Measurements from ENCODE around the gene MYO9A.
A peak's percentile ranks its signal among the peaks of the same experiment; 100 is the strongest.

Gene MYO9A

GRCh38 chr15:72161361-72162132 is 43.6 kb upstream of the MYO9A start:
- no peak overlapping the region for H3K27ac ChIP-seq
- TF ChIP-seq CTCF (conservative IDR thresholded peaks at IDR 0.05), result no peak
- TF ChIP-seq ZFX (IDR thresholded peaks at IDR 0.05), result no peak

- TF ChIP-seq CTCF (conservative IDR thresholded peaks at IDR 0.05) (no peak), ZFX (IDR thresholded peaks at IDR 0.05) (no peak)
- H3K27ac ChIP-seq, result no peak overlapping the region
Observed at GRCh38 chr15:72160696-72161245, 42.8 kb upstream of the MYO9A start.

GRCh38 chr15:72156928-72157327 is 39.0 kb upstream of the MYO9A start:
- TF ChIP-seq CTCF (conservative IDR thresholded peaks at IDR 0.05), result no peak
- no peak for TF ChIP-seq ZFX (IDR thresholded peaks at IDR 0.05)
- H3K27ac ChIP-seq, result no peak overlapping the region

GRCh38 chr15:72155635-72156616 is 38.0 kb upstream of the MYO9A start:
- H3K27ac ChIP-seq, result peak overlapping the region; percentile 62
- TF ChIP-seq CTCF (conservative IDR thresholded peaks at IDR 0.05), result peak; percentile 91
- no peak for TF ChIP-seq ZFX (IDR thresholded peaks at IDR 0.05)

- TF ChIP-seq CTCF (conservative IDR thresholded peaks at IDR 0.05) (no peak), ZFX (IDR thresholded peaks at IDR 0.05) (no peak)
- peak overlapping the region; percentile 62 for H3K27ac ChIP-seq
Observed at GRCh38 chr15:72155003-72155621, 37.2 kb upstream of the MYO9A start.

GRCh38 chr15:72154316-72154715 is 36.4 kb upstream of the MYO9A start:
- TF ChIP-seq CTCF (conservative IDR thresholded peaks at IDR 0.05), result no peak
- no peak for TF ChIP-seq ZFX (IDR thresholded peaks at IDR 0.05)
- H3K27ac ChIP-seq, result no peak overlapping the region
